PC-3 (cell line): ENCODE measurements around the gene ACSS3.

ENCODE experiments used
- CTCF ChIP-seq: fragments of 300-600 bp; sonication (generic); conservative IDR thresholded peaks from 2 replicates; pipeline ENCODE4 v1.5.1; 2017; ENCODE audit warnings: antibody characterized with exemption, low read depth, mild to moderate bottlenecking, low read length
- EZH2phosphoT487 ChIP-seq: fragments of 300-600 bp; sonication (generic); IDR thresholded peaks from 2 replicates; pipeline ENCODE4 v1.6.1; 2018; ENCODE audit warnings: mild to moderate bottlenecking, antibody characterized with exemption, low read length, borderline replicate concordance

DNA sequence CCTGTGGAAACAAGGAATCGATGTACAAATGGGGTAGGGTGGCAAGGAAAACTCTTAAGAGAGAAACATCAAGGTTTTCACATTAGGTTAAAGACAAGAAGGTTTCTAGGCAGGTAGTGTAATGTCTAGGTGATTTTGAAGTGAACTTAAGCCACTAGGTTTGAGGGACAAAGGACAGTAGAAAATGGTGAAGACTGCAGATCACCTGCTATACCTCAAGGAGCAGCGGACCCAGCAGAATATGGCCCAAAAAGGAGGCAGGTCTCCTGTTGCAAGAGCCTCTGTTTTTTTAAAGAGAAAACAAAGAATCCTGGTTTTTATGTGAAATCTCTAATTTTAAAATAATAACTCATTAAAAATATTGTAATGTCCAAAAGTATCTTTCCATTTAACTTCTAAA, 178.1 kb downstream of the ACSS3 start:
- no peak for TF ChIP-seq EZH2phosphoT487
- no peak for TF ChIP-seq CTCF
